ENCODE results near the gene PPTC7. TPM values are rescaled to one million over a fixed set of nuclear protein-coding genes. Genes with fewer than 3 reads are reported as not detected.

PPTC7 gene
- total RNA-seq, 1 donor from 2014 or later = 11.5 TPM

DNA sequence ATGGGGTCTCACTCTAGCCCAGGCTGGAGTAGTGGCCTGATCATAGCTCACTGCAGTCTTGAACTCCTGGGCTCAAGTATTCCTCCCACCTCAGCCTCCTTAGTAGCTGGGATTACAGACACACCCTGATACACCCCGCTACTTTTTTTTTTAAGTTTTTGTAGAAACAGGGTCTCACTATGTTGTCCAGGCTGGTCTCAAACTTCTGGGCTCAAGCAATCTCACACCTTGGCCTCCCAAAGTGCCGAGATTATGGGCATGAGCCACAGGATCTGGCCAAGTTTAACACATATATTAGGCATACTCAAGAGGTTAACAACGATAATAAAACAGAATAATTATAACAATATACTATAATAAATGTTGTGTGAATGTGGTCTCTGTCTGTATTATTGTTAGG, 25.8 kb downstream of the PPTC7 start:
- Histone ChIP-seq H3K4me3 (ENCODE audit: low read depth, low read length) (no peak overlapping the region), H3K36me3 (ENCODE audit: control insufficient read depth, insufficient read depth, low read length) (no peaks in the 10 kb centered on the region), H3K27me3 (ENCODE audit: control insufficient read depth, insufficient read depth, low read length) (no peaks in the 10 kb centered on the region)
- no peak for DNase-seq (ENCODE audit: low read depth)
- TF ChIP-seq CTCF (IDR thresholded peaks at IDR 0.05; ENCODE audit: insufficient read depth, low read length, poor library complexity, severe bottlenecking) = no peak

GRCh38 chr12:110556705-110557104, 26.4 kb downstream of the PPTC7 start:
- Histone ChIP-seq H3K36me3 (ENCODE audit: control insufficient read depth, insufficient read depth, low read length) (no peaks in the 10 kb centered on the region), H3K4me3 (ENCODE audit: low read depth, low read length) (no peak overlapping the region), H3K27me3 (ENCODE audit: control insufficient read depth, insufficient read depth, low read length) (no peaks in the 10 kb centered on the region)
- TF ChIP-seq CTCF (IDR thresholded peaks at IDR 0.05; ENCODE audit: insufficient read depth, low read length, poor library complexity, severe bottlenecking) = no peak
- DNase-seq (ENCODE audit: low read depth) = no peak

GRCh38 chr12:110555577-110556406, 27.3 kb downstream of the PPTC7 start:
- Histone ChIP-seq H3K36me3 (ENCODE audit: control insufficient read depth, insufficient read depth, low read length) (no peaks in the 10 kb centered on the region), H3K27me3 (ENCODE audit: control insufficient read depth, insufficient read depth, low read length) (no peaks in the 10 kb centered on the region), H3K4me3 (ENCODE audit: low read depth, low read length) (no peak overlapping the region)
- no peak for TF ChIP-seq CTCF (IDR thresholded peaks at IDR 0.05; ENCODE audit: insufficient read depth, low read length, poor library complexity, severe bottlenecking)
- no peak for DNase-seq (ENCODE audit: low read depth)

GRCh38 chr12:110554184-110554583, 28.9 kb downstream of the PPTC7 start:
- Histone ChIP-seq H3K36me3 (ENCODE audit: control insufficient read depth, insufficient read depth, low read length) (peaks cover 1% of the 10 kb centered on the region), H3K27me3 (ENCODE audit: control insufficient read depth, insufficient read depth, low read length) (no peaks in the 10 kb centered on the region), H3K4me3 (ENCODE audit: low read depth, low read length) (no peak overlapping the region)
- TF ChIP-seq CTCF (IDR thresholded peaks at IDR 0.05; ENCODE audit: insufficient read depth, low read length, poor library complexity, severe bottlenecking) = no peak
- DNase-seq (ENCODE audit: low read depth) = no peak

DNA sequence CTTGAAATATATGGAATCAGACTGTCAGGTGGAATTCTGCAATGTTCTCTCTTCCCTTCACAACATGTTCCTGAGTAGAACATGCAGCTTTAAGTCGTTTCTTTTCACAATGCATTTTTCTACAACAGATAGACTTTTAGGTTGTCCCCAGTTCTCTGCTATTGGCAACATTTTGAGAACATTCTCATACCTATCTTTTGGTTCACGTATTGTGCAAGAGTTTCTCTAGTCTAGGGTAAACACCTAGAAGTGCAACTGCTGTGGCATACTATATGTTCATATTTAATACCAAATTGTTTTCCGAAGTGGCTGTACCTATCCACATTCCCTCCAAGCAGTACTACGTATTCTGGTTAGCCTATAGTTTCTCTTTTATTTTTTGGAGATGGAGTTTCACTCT, 32.1 kb downstream of the PPTC7 start:
- Histone ChIP-seq H3K36me3 (ENCODE audit: control insufficient read depth, insufficient read depth, low read length) (peaks cover 1% of the 10 kb centered on the region), H3K4me3 (ENCODE audit: low read depth, low read length) (no peak overlapping the region), H3K27me3 (ENCODE audit: control insufficient read depth, insufficient read depth, low read length) (no peaks in the 10 kb centered on the region)
- no peak for TF ChIP-seq CTCF (IDR thresholded peaks at IDR 0.05; ENCODE audit: insufficient read depth, low read length, poor library complexity, severe bottlenecking)
- DNase-seq (ENCODE audit: low read depth) = no peak

DNA sequence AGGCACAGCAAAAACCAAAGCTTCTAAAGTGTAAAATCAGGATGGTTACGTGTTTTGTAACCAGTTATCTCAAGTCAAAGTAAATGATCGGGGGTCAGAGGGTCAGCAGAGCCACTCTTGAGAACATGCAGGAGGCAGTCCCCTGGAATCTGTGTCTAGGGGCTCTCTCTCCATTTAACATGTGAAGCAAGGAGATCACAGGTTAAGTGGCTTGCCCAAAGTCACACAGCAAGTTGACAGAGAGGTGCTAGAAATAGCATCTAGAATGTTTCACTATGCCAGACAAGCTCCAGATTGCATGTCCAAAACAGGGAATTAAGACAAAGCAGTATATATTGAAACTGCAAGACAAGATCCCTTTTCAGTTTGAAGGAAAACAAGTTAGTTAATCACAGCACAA, 33.4 kb downstream of the PPTC7 start:
- Histone ChIP-seq H3K27me3 (ENCODE audit: control insufficient read depth, insufficient read depth, low read length) (no peaks in the 10 kb centered on the region), H3K36me3 (ENCODE audit: control insufficient read depth, insufficient read depth, low read length) (peaks cover 1% of the 10 kb centered on the region), H3K4me3 (ENCODE audit: low read depth, low read length) (no peak overlapping the region)
- no peak for DNase-seq (ENCODE audit: low read depth)
- no peak for TF ChIP-seq CTCF (IDR thresholded peaks at IDR 0.05; ENCODE audit: insufficient read depth, low read length, poor library complexity, severe bottlenecking)

Data from kidney epithelial cell (primary cell).